ENCODE results near the gene UHRF2.

Gene UHRF2

DNA sequence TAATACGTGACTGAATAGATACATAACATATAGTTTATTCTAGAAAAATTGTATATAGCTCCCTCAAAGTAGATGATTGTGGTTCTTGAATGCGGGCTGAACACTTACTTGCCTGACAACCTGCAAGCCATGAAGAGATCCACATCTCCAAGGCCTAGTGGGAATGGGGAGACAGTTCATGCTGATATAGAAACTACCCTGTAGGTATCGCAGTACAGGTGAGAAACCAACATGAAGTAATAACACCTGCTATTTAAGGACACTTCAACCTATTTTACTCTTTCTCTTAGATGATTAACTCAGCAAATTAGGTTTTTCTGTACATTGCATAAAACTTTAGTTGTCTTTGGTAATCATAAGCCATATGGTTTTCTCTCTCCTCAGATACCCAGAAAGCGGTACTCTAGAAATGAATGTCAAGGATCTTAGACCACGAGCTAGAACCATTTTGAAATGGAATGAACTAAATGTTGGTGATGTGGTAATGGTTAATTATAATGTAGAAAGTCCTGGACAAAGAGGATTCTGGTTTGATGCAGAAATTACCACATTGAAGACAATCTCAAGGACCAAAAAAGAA is 47.3 kb downstream of the UHRF2 start:
- H3K4me3 ChIP-seq (ENCODE audit: low read depth in 1 of 2, low read length in 2 of 2), result no peak overlapping the region
- H3K9me3 ChIP-seq (ENCODE audit: low read length), result no peaks in the 10 kb centered on the region
- no peaks in the 10 kb centered on the region for H3K27me3 ChIP-seq (ENCODE audit: control insufficient read depth in 1 of 2, insufficient read depth in 2 of 2, low read length in 2 of 2)
- no peak overlapping the region for H3K9ac ChIP-seq (ENCODE audit: low read length)
- H3K27ac ChIP-seq (ENCODE audit: low read depth, low read length), result no peak overlapping the region
- H3K4me1 ChIP-seq (ENCODE audit: insufficient read depth, low read length), result no peaks in the 10 kb centered on the region
- no peaks in the 10 kb centered on the region for H3K36me3 ChIP-seq (ENCODE audit: insufficient read depth, low read length)

DNA sequence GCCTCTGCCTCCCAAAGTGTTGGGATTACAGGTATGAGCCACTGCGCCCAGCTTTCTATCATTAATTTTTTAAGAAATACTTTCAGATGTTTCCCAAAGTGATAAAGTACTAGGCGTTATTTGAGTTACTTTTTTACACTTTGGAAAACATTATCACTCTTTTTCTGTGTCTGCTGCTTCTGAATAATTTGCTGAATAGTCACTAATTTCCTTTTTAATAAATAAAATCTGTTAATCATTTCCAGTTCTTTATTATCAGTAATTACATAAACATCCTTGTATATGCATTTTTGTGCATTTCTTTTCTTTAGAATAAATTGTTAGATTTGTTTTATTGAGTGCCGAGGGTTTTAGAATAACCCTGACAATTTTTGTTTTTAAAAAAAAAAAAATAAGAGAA is 48.6 kb downstream of the UHRF2 start:
- Histone ChIP-seq H3K4me3 (ENCODE audit: low read depth in 1 of 2, low read length in 2 of 2) (no peak overlapping the region), H3K36me3 (ENCODE audit: insufficient read depth, low read length) (no peaks in the 10 kb centered on the region), H3K27me3 (ENCODE audit: control insufficient read depth in 1 of 2, insufficient read depth in 2 of 2, low read length in 2 of 2) (no peaks in the 10 kb centered on the region), H3K27ac (ENCODE audit: low read depth, low read length) (no peak overlapping the region), H3K9ac (ENCODE audit: low read length) (no peak overlapping the region), H3K9me3 (ENCODE audit: low read length) (no peaks in the 10 kb centered on the region), H3K4me1 (ENCODE audit: insufficient read depth, low read length) (no peaks in the 10 kb centered on the region)

DNA sequence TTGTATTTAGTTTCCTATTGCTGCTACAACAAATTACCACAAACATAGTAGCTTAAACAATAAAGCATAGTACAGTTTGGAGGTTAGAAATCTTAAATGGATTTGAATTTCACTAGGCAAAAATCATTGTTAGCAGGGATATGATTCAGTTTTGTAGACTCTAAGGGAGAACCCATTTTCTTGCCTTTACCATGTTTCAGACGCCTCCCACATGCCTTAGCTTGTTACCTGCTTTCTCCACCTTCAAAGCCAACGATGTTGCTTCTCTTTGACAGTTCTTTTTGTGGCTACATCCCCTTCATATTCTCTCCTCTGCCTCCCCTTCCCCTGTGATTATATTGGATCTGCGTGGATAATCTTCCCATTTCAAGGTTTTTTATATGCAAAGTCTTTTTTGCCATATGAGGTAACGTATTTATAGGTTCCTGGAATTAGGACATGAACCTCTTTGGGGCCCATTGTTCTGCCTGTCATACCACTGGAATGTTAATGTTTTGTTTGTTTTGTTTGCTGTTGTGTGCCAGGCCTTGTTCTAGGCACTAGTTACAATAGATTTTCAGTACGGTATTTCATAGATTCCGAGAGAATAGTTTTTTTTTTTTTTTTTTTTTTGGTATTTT is 54.1 kb downstream of the UHRF2 start:
- H3K9ac ChIP-seq (ENCODE audit: low read length), result no peak overlapping the region
- H3K4me1 ChIP-seq (ENCODE audit: insufficient read depth, low read length), result peaks cover 3% of the 10 kb centered on the region
- H3K27me3 ChIP-seq (ENCODE audit: control insufficient read depth in 1 of 2, insufficient read depth in 2 of 2, low read length in 2 of 2), result no peaks in the 10 kb centered on the region
- H3K9me3 ChIP-seq (ENCODE audit: low read length), result no peaks in the 10 kb centered on the region
- no peak overlapping the region for H3K27ac ChIP-seq (ENCODE audit: low read depth, low read length)
- H3K36me3 ChIP-seq (ENCODE audit: insufficient read depth, low read length), result no peaks in the 10 kb centered on the region
- H3K4me3 ChIP-seq (ENCODE audit: low read depth in 1 of 2, low read length in 2 of 2), result no peak overlapping the region

DNA sequence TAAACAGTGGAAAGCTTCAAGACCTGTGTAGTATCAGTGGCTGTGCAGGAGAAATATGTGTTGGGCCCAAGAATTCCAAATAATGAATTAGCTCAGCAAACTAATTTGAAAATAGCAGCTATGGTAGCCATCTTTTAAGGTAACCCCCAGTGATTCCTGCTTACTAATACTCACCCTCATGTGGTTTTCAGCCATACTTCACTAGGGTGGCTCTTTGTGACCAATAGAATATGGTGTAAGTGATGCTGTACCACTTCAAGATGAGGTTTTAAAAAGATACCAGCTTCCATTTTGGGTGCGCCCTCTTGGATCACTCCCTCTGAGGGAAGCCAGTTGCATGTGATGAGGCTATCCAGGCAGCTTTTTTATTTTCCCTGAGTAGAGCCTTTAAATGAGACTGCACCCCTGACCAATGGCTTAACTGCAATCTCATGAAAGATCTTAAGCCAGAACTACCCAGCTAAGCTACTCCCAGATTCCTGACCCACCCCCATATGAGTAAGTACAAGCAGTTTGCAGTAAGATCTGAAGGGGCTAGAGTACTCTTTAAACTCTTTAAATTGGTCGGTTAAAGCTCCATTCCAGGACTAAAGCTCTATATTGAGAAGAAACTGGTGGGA is 58.3 kb downstream of the UHRF2 start:
- no peak overlapping the region for H3K4me3 ChIP-seq (ENCODE audit: low read depth in 1 of 2, low read length in 2 of 2)
- H3K9me3 ChIP-seq (ENCODE audit: low read length), result no peaks in the 10 kb centered on the region

DNA sequence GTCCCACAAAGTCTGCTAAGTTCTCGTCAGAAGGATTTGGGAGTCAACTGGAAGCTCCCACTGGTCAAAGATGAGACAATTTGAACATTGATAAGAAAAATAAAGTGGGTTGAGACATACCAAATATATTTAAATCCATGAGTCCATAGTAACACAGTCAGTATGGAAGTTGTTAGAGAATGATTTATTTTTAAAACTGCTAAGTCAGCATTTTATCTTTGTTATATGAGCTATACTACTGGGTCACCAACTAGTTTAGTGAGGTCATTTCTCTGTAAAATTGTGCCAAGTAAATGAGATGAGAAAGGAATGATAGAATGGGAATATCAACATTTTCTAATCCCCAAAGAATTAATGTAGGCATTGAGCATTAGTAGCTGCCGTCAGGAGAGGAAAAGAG is 60.2 kb downstream of the UHRF2 start:
- Histone ChIP-seq H3K36me3 (ENCODE audit: insufficient read depth, low read length) (peaks cover 4% of the 10 kb centered on the region), H3K9me3 (ENCODE audit: low read length) (no peaks in the 10 kb centered on the region), H3K4me1 (ENCODE audit: insufficient read depth, low read length) (peaks cover 4% of the 10 kb centered on the region), H3K27me3 (ENCODE audit: control insufficient read depth in 1 of 2, insufficient read depth in 2 of 2, low read length in 2 of 2) (no peaks in the 10 kb centered on the region), H3K4me3 (ENCODE audit: low read depth in 1 of 2, low read length in 2 of 2) (no peak overlapping the region), H3K9ac (ENCODE audit: low read length) (no peak overlapping the region), H3K27ac (ENCODE audit: low read depth, low read length) (no peak overlapping the region)

More for the DNA sequence above, 58.3 kb downstream of the UHRF2 start:
- Histone ChIP-seq H3K9ac (ENCODE audit: low read length) (no peak overlapping the region), H3K27me3 (ENCODE audit: control insufficient read depth in 1 of 2, insufficient read depth in 2 of 2, low read length in 2 of 2) (no peaks in the 10 kb centered on the region), H3K36me3 (ENCODE audit: insufficient read depth, low read length) (no peaks in the 10 kb centered on the region), H3K4me1 (ENCODE audit: insufficient read depth, low read length) (peaks cover 4% of the 10 kb centered on the region), H3K27ac (ENCODE audit: low read depth, low read length) (no peak overlapping the region)

DNA sequence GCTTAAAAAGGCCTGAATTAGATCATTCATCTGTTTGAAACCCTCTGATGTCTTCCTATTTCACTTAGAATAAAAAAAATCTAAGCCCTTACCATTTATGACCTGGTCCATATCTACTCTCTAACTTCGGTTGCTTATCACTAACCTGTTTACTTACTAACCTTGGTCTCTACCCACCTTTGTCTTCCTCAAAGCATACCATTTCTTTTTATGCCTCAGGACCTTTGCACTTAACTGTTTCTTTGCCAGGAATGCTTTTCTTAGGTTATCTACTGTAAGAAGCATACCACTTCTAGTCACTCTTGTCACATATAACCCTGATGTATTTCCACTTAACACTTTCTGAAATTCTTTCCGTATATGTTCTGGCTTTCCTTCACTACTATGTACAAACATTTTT is 67.0 kb downstream of the UHRF2 start:
- H3K9me3 ChIP-seq (ENCODE audit: low read length), result no peaks in the 10 kb centered on the region
- peaks cover 27% of the 10 kb centered on the region for H3K36me3 ChIP-seq (ENCODE audit: insufficient read depth, low read length)
- no peaks in the 10 kb centered on the region for H3K4me1 ChIP-seq (ENCODE audit: insufficient read depth, low read length)
- no peaks in the 10 kb centered on the region for H3K27me3 ChIP-seq (ENCODE audit: control insufficient read depth in 1 of 2, insufficient read depth in 2 of 2, low read length in 2 of 2)
- H3K4me3 ChIP-seq (ENCODE audit: low read depth in 1 of 2, low read length in 2 of 2), result no peak overlapping the region
- H3K27ac ChIP-seq (ENCODE audit: low read depth, low read length), result no peak overlapping the region
- no peak overlapping the region for H3K9ac ChIP-seq (ENCODE audit: low read length)

DNA sequence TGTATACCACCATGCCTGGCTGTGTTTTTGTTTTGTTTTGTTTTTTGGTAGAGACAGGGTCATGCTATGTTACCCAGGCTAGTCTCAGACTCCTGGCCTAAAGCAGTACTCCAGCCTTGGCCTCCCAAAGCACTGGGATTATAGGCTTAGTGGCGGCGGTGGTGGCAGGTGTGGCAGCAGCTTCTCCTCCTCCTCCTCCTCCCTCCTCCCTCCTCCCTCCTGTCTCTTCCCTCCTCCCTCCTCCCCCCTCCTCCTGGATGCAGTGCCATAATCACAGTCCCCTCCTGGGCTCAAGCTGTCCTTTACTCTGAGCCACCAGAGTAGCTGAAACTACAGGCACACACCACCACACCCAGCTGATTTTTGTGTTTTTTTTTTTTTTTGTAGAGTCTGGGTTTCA is 71.2 kb downstream of the UHRF2 start:
- Histone ChIP-seq H3K4me1 (ENCODE audit: insufficient read depth, low read length) (no peaks in the 10 kb centered on the region), H3K9ac (ENCODE audit: low read length) (no peak overlapping the region), H3K4me3 (ENCODE audit: low read depth in 1 of 2, low read length in 2 of 2) (no peak overlapping the region), H3K27ac (ENCODE audit: low read depth, low read length) (no peak overlapping the region), H3K9me3 (ENCODE audit: low read length) (no peaks in the 10 kb centered on the region), H3K36me3 (ENCODE audit: insufficient read depth, low read length) (peaks cover 41% of the 10 kb centered on the region), H3K27me3 (ENCODE audit: control insufficient read depth in 1 of 2, insufficient read depth in 2 of 2, low read length in 2 of 2) (no peaks in the 10 kb centered on the region)

DNA sequence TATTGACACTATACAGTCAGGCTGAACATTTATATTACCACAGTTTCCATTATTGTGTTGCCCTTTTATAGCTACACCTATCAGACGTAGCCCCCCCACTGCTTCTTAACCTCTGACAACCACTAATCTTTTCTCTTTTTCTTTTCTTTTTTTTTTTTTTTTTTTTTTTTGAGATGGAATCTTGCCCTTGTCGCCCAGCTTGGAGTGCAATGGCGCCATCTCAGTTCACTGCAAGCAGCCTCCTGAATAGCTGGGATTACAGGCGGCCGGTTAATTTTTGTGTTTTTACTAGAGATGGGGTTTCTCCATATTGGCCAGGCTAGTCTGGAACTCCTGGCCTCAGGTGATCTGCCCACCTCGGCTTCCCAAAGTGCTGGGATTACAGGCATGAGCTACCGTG is 75.4 kb downstream of the UHRF2 start:
- Histone ChIP-seq H3K27me3 (ENCODE audit: control insufficient read depth in 1 of 2, insufficient read depth in 2 of 2, low read length in 2 of 2) (no peaks in the 10 kb centered on the region), H3K4me3 (ENCODE audit: low read depth in 1 of 2, low read length in 2 of 2) (no peak overlapping the region), H3K4me1 (ENCODE audit: insufficient read depth, low read length) (peaks cover 7% of the 10 kb centered on the region), H3K9me3 (ENCODE audit: low read length) (no peaks in the 10 kb centered on the region), H3K27ac (ENCODE audit: low read depth, low read length) (no peak overlapping the region), H3K9ac (ENCODE audit: low read length) (no peak overlapping the region), H3K36me3 (ENCODE audit: insufficient read depth, low read length) (peaks cover 27% of the 10 kb centered on the region)

DNA sequence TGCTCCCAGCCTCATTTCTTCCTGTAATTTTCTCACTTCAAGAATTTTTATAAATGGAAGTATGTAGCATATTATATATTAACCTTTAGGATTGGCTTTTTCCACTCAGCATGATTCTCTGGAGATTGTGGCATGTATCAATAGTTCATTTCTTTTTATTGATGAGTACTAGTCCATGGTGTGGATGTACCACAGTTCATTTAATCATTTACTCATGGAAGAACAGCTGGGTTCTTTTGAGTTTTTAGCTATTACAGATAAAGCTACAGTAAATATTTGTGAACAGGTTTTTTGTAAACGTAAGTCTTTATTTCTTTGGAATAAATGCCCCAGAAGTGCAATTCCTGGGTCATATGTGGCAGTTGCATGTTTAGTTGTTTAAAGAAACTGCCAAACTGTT is 76.1 kb downstream of the UHRF2 start:
- Histone ChIP-seq H3K4me1 (ENCODE audit: insufficient read depth, low read length) (peaks cover 7% of the 10 kb centered on the region), H3K9ac (ENCODE audit: low read length) (no peak overlapping the region), H3K27ac (ENCODE audit: low read depth, low read length) (no peak overlapping the region), H3K27me3 (ENCODE audit: control insufficient read depth in 1 of 2, insufficient read depth in 2 of 2, low read length in 2 of 2) (no peaks in the 10 kb centered on the region), H3K4me3 (ENCODE audit: low read depth in 1 of 2, low read length in 2 of 2) (no peak overlapping the region), H3K9me3 (ENCODE audit: low read length) (no peaks in the 10 kb centered on the region), H3K36me3 (ENCODE audit: insufficient read depth, low read length) (peaks cover 27% of the 10 kb centered on the region)

DNA sequence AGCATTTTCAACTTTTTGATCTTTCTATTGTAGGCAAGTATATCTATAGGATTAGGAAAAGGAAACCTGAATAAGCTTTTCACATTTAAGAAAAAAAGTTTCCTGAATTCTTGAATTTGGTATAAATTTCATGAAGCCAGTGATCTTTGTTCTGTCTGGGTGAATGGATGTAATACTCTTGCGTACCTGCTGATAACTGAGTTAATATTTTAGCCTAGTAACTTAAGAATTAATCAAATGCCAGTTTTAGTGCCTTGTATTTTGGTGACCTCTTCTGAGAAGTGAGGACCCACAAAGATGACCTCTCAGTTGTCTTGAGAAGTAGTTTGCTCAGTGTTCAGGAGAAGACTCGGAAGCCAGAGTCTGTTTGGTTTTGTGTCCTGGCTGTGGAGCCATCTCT is 77.9 kb downstream of the UHRF2 start:
- peaks cover 7% of the 10 kb centered on the region for H3K4me1 ChIP-seq (ENCODE audit: insufficient read depth, low read length)
- no peak overlapping the region for H3K4me3 ChIP-seq (ENCODE audit: low read depth in 1 of 2, low read length in 2 of 2)
- H3K27ac ChIP-seq (ENCODE audit: low read depth, low read length), result no peak overlapping the region
- no peak overlapping the region for H3K9ac ChIP-seq (ENCODE audit: low read length)
- no peaks in the 10 kb centered on the region for H3K27me3 ChIP-seq (ENCODE audit: control insufficient read depth in 1 of 2, insufficient read depth in 2 of 2, low read length in 2 of 2)
- H3K9me3 ChIP-seq (ENCODE audit: low read length), result no peaks in the 10 kb centered on the region
- peaks cover 31% of the 10 kb centered on the region for H3K36me3 ChIP-seq (ENCODE audit: insufficient read depth, low read length)

DNA sequence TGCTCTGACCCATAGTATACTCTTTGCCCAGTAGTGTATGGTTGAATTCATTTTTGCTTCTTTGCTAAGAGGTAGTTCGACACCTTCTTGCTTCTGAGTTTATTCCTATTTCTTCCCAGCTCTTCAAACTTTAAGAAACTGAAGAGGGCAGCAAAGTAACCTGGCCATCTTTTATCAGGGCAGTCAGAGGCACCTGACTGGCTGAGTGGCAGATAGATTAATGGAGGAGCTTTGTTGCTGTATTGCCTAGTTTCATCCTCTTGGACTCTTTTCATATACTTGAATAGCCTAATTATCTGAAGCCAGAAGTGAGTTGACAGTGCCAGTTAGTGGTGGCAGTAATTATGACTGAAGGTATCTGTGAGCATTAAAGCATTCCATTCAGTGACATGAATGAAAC is 82.5 kb downstream of the UHRF2 start:
- Histone ChIP-seq H3K9me3 (ENCODE audit: low read length) (no peaks in the 10 kb centered on the region), H3K4me3 (ENCODE audit: low read depth in 1 of 2, low read length in 2 of 2) (no peak overlapping the region), H3K9ac (ENCODE audit: low read length) (no peak overlapping the region), H3K27ac (ENCODE audit: low read depth, low read length) (no peak overlapping the region), H3K4me1 (ENCODE audit: insufficient read depth, low read length) (peaks cover 7% of the 10 kb centered on the region), H3K36me3 (ENCODE audit: insufficient read depth, low read length) (peaks cover 37% of the 10 kb centered on the region), H3K27me3 (ENCODE audit: control insufficient read depth in 1 of 2, insufficient read depth in 2 of 2, low read length in 2 of 2) (no peaks in the 10 kb centered on the region)

DNA sequence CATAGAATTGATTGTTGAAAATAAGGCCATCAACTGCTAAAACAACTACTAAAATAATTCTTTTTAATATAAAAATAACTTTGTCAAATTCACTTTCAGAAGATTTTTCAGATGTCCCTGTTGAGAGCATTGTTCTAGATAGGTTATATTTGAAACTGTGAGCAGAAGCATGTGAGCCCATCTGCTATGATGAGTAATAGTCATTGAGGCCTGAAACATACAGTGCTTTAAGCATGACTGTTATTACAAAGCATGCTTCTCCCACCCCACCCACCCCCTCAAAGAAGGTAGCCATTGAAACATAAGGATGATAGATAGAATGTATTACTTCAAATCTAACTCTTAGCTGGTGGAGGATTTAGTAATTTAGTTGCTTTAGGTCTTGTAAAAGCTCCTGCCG is 86.0 kb downstream of the UHRF2 start:
- Histone ChIP-seq H3K9ac (ENCODE audit: low read length) (no peak overlapping the region), H3K9me3 (ENCODE audit: low read length) (no peaks in the 10 kb centered on the region), H3K4me1 (ENCODE audit: insufficient read depth, low read length) (no peaks in the 10 kb centered on the region), H3K27me3 (ENCODE audit: control insufficient read depth in 1 of 2, insufficient read depth in 2 of 2, low read length in 2 of 2) (no peaks in the 10 kb centered on the region), H3K36me3 (ENCODE audit: insufficient read depth, low read length) (peaks cover 49% of the 10 kb centered on the region), H3K27ac (ENCODE audit: low read depth, low read length) (no peak overlapping the region), H3K4me3 (ENCODE audit: low read depth in 1 of 2, low read length in 2 of 2) (no peak overlapping the region)

All from muscle layer of colon (tissue), 2 donors.